OCI-LY1 (cell line): Measurements from ENCODE around the gene TNFRSF6B.

Source experiments
- CTCF ChIP-seq: fragments of 200-600 bp; sonication (generic), shearing (Covaris generic); IDR thresholded peaks from 2 replicates; pipeline ENCODE4 v1.5.1; 2017; ENCODE audit warnings: mild to moderate bottlenecking, antibody characterized with exemption, low read length, moderate library complexity, mixed read lengths
- EZH2 ChIP-seq: fragments of 200-600 bp; sonication (generic), shearing (Covaris generic); IDR thresholded peaks from 2 replicates; pipeline ENCODE4 v1.8.0; 2017; ENCODE audit warnings: borderline replicate concordance, mixed run types, mild to moderate bottlenecking, antibody characterized with exemption, low read length, moderate library complexity, mixed read lengths

- TF ChIP-seq CTCF (no peak), EZH2 (no peak)
Measured at GRCh38 chr20:63702036-63702665, 5.7 kb downstream of the TNFRSF6B start.
